ENCODE results near the gene FMN2. TPM values are rescaled to one million over a fixed set of nuclear protein-coding genes. Genes with fewer than 3 reads are reported as not detected.

The FMN2 gene
- polyA plus RNA-seq, 2 of the 4 experiments (the other 2 are of a cell fraction), result 2.8 to 4.2 TPM

- no peak overlapping the region for H3K27ac ChIP-seq
- FAIRE-seq, result no peak
- DNase-seq (ENCODE audit: low read depth in 1 of 2, low spot score in 1 of 2), result no peak
- H3K9me3 ChIP-seq, result no peaks in the 10 kb centered on the region
- 81% methylated on average over 15 of the region's 16 CpGs for WGBS (ENCODE audit: missing lambda C conversion rate)
- no peak overlapping the region for H3K4me3 ChIP-seq
- no peak for ATAC-seq
- peak in 1 of 2 experiments; percentile 52; a peak in 2 of 4 replicates for TF ChIP-seq CEBPB (IDR thresholded peaks at IDR 0.05)
- TF ChIP-seq PBX3 (IDR thresholded peaks at IDR 0.05), result no peak
- no peak overlapping the region for H3K4me2 ChIP-seq
- ChIA-PET POLR2A (no interaction called here), CTCF (interaction anchor here (0.5 to 1.3 kb wide), 2 partner anchors 32 to 112 kb away, joined by 3 to 6 read pairs; no protein-coding TSS in a partner anchor)
- no peaks in the 10 kb centered on the region for H3K4me1 ChIP-seq
Observed at GRCh38 chr1:240116831-240117769, 25.4 kb downstream of the FMN2 start.

GRCh38 chr1:240117930-240118329 lies 26.2 kb downstream of the FMN2 start:
- whole genome bisulfite sequencing (ENCODE audit: missing lambda C conversion rate), result 87% methylated on average over 3 of the region's 3 CpGs
- POLR2A ChIA-PET, result no interaction called here
- TF ChIP-seq PBX3 (IDR thresholded peaks at IDR 0.05) (no peak), EHF (CRISPR knock-in tag; IDR thresholded peaks at IDR 0.05) (no peak), NPAS2 (CRISPR knock-in tag; IDR thresholded peaks at IDR 0.05; ENCODE audit: borderline replicate concordance) (no peak), ZFP36 (IDR thresholded peaks at IDR 0.05; ENCODE audit: borderline replicate concordance, partially characterized antibody) (no peak), ESRRA (IDR thresholded peaks at IDR 0.05; ENCODE audit: borderline replicate concordance, low read length) (no peak), HOXB5 (CRISPR knock-in tag; IDR thresholded peaks at IDR 0.05) (no peak), FOSL2 (IDR thresholded peaks at IDR 0.05) (no peak), FOSL2 (CRISPR knock-in tag; IDR thresholded peaks at IDR 0.05) (no peak), MAX (IDR thresholded peaks at IDR 0.05) (no peak), JUNB (IDR thresholded peaks at IDR 0.05) (no peak), NFE2L2 (conservative IDR thresholded peaks at IDR 0.05; ENCODE audit: low read length) (no peak), RNF2 (IDR thresholded peaks at IDR 0.05; ENCODE audit: borderline replicate concordance, low read depth) (no peak), POLR2AphosphoS2 (conservative IDR thresholded peaks at IDR 0.05; ENCODE audit: low read length) (no peak), MAFK (IDR thresholded peaks at IDR 0.05; ENCODE audit: partially characterized antibody) (no peak), HOXA7 (CRISPR knock-in tag; IDR thresholded peaks at IDR 0.05) (no peak), BCL3 (IDR thresholded peaks at IDR 0.05) (no peak)

More at GRCh38 chr1:240117930-240118329, 26.2 kb downstream of the FMN2 start:
- H3K4me1 ChIP-seq, result no peaks in the 10 kb centered on the region
- DNase-seq (ENCODE audit: low read depth in 1 of 2, low spot score in 1 of 2) (no peak), FAIRE-seq (no peak), ATAC-seq (no peak)
- H3K27ac ChIP-seq, result no peak overlapping the region
- H3K4me2 ChIP-seq, result no peak overlapping the region
- no peak overlapping the region for H3K4me3 ChIP-seq
- CTCF ChIA-PET, result no interaction called here
- H3K9me3 ChIP-seq, result no peaks in the 10 kb centered on the region
